GM12878 (cell line): ENCODE data around the gene THRAP3. TPM values are rescaled to one million over a fixed set of nuclear protein-coding genes. Genes with fewer than 3 reads are reported as not detected.

Source experiments
- ATAC-seq: fragments of 200-7000 bp; cut with Tn5 transposase; 3 replicates; pipeline ENCODE4 v1.9.1; 2020; ENCODE audit warnings: mild to moderate bottlenecking, moderate library complexity
- BruUV-seq: library from RNA; stranded (reverse); fragments of 400-500 nt; replicated peaks from 2 replicates; lab custom pipeline; 2021; lab: Mats Ljungman, UMichigan
- CTCF ChIA-PET: fragments of 300-600 bp; sonication (Branson Sonifier 250); formaldehyde crosslinking; extraction: SDS; loops from one replicate; lab custom pipeline; 2021; ENCODE audit warnings: inconsistent platforms; lab: Yijun Ruan, JAX
- POLR2A ChIA-PET: fragments of 350-600 bp; formaldehyde crosslinking; extraction: SDS; loops from one replicate; lab custom pipeline; 2021; ENCODE audit warnings: inconsistent platforms; lab: Charles Lee
- RAD21 ChIA-PET: fragments of 300-600 bp; sonication (Branson Sonifier 250); formaldehyde crosslinking; loops from one replicate; lab custom pipeline; 2023; ENCODE audit warnings: antibody characterized with exemption; ENCODE audit not compliant: unreplicated experiment; lab: Charles Lee
- SMC1A ChIA-PET: fragments of 300-600 bp; sonication (Branson Sonifier 250); formaldehyde crosslinking; loops from one replicate; lab custom pipeline; 2023; ENCODE audit not compliant: unreplicated experiment, uncharacterized antibody; lab: Charles Lee
- DNase-seq: peaks from one replicate; pipeline ENCODE4 v3.0.0-alpha.2; 2011; ENCODE audit warnings: low read depth, low spot score
- FAIRE-seq: peaks from 3 replicates; lab custom pipeline; 2011; peaks lifted over from hg19 to GRCh38; lab: Jason Lieb, UNC
- H2AFZ ChIP-seq: 2 replicates; pipeline ENCODE4 v1.6.0; 2011; ENCODE audit warnings: low read depth, low read length, control low read depth; ENCODE audit not compliant: control insufficient read depth
- H3K27ac ChIP-seq: 2 replicates; pipeline ENCODE4 v1.5.1; 2011; ENCODE audit warnings: control low read depth; ENCODE audit not compliant: control insufficient read depth, insufficient read depth
- H3K27me3 ChIP-seq, 2 experiments: replicated peaks in 1 of 2; 2 replicates each; pipeline versions ENCODE4 v1.6.0 to v1.6.1; 2011; ENCODE audit warnings: low read length in 1 of 2; ENCODE audit not compliant: control insufficient read depth in 2 of 2, insufficient read depth in 2 of 2
- H3K36me3 ChIP-seq, 2 experiments: 2 replicates each; pipeline ENCODE4 v1.5.1; 2011; ENCODE audit warnings: low read length in 1 of 2; ENCODE audit not compliant: control insufficient read depth in 2 of 2, insufficient read depth in 2 of 2
- H3K4me1 ChIP-seq: 2 replicates; pipeline ENCODE4 v1.6.1; 2011; ENCODE audit warnings: mild to moderate bottlenecking, low read length, moderate library complexity, mixed read lengths; ENCODE audit not compliant: control insufficient read depth, insufficient read depth
- H3K4me2 ChIP-seq: 2 replicates; pipeline ENCODE4 v1.6.0; 2011; ENCODE audit warnings: control low read depth; ENCODE audit not compliant: control insufficient read depth, insufficient read depth
- H3K4me3 ChIP-seq: fragments of 200-600 bp; sonication (generic); 2 replicates; pipeline ENCODE4 v1.5.1; 2016
- H3K79me2 ChIP-seq: 2 replicates; pipeline ENCODE4 v1.6.0; 2011; ENCODE audit warnings: low read length; ENCODE audit not compliant: control insufficient read depth, insufficient read depth
- H3K9ac ChIP-seq: 2 replicates; pipeline ENCODE4 v1.8.0; 2011; ENCODE audit warnings: low read length, control low read depth, mixed read lengths; ENCODE audit not compliant: control insufficient read depth, insufficient read depth
- H3K9me3 ChIP-seq: replicated peaks from 3 replicates; pipeline ENCODE4 v1.5.1; 2011; ENCODE audit warnings: mild to moderate bottlenecking, low read length; ENCODE audit not compliant: control insufficient read depth, insufficient read depth
- H4K20me1 ChIP-seq: 2 replicates; pipeline ENCODE4 v1.6.0; 2011; ENCODE audit not compliant: control insufficient read depth, insufficient read depth
- CHD1 ChIP-seq: IDR thresholded peaks from 2 replicates; pipeline ENCODE4 v1.6.1; 2012; ENCODE audit warnings: low read depth, low read length, improper control_type of control experiment
- EED ChIP-seq: sonication (generic); IDR thresholded peaks from 2 replicates; pipeline ENCODE4 v1.6.1; 2016; ENCODE audit warnings: antibody characterized with exemption, low read depth
- HCFC1 ChIP-seq: fragments of 150-350 bp; IDR thresholded peaks from 2 replicates; pipeline ENCODE4 v1.6.1; 2014; ENCODE audit warnings: low read length
- HSF1 ChIP-seq: fragments of 150-350 bp; IDR thresholded peaks from 2 replicates; pipeline ENCODE4 v1.6.1; 2014; ENCODE audit warnings: mild to moderate bottlenecking, low read depth, low read length
- JUND ChIP-seq: IDR thresholded peaks from 2 replicates; pipeline ENCODE4 v1.6.1; 2012; ENCODE audit warnings: low read depth, mild to moderate bottlenecking, low read length, improper control_type of control experiment, moderate library complexity
- MTA3 ChIP-seq: IDR thresholded peaks from 2 replicates; pipeline ENCODE4 v1.6.1; 2012; ENCODE audit warnings: low read length, inconsistent platforms, borderline replicate concordance
- POLR2A ChIP-seq: IDR thresholded peaks from 2 replicates; pipeline ENCODE4 v1.6.1; 2011; ENCODE audit warnings: low read depth, mild to moderate bottlenecking, low read length
- RFX5 ChIP-seq: IDR thresholded peaks from 2 replicates; pipeline ENCODE4 v1.6.1; 2011; ENCODE audit warnings: low read depth, low read length, improper control_type of control experiment
- TCF12 ChIP-seq: IDR thresholded peaks from 2 replicates; pipeline ENCODE4 v1.6.1; 2011; ENCODE audit warnings: low read depth, mild to moderate bottlenecking, low read length
- TCF7 ChIP-seq: IDR thresholded peaks from 2 replicates; pipeline ENCODE4 v1.6.1; 2014; ENCODE audit warnings: antibody characterized with exemption, borderline replicate concordance
- YY1 ChIP-seq: IDR thresholded peaks from 2 replicates; pipeline ENCODE4 v1.6.1; 2011; ENCODE audit warnings: low read depth, mild to moderate bottlenecking, low read length
- ZNF592 ChIP-seq: fragments of 450-650 bp; IDR thresholded peaks from 2 replicates; pipeline ENCODE4 v1.6.1; 2017; ENCODE audit warnings: mild to moderate bottlenecking, moderate library complexity
- ZZZ3 ChIP-seq: IDR thresholded peaks from 2 replicates; pipeline ENCODE4 v1.6.1; 2011; ENCODE audit warnings: low read depth; ENCODE audit not compliant: control insufficient read depth, insufficient read length
- WGBS: methylation state at CpG from one replicate; pipeline ENCODE4 v1.1.6; 2016; ENCODE audit warnings: low lambda C conversion rate; ENCODE audit not compliant: insufficient replicate concordance, insufficient coverage; ENCODE audit errors: missing lambda C conversion rate; 5-methylcytosine and 5-hydroxymethylcytosine counted together
- in situ Hi-C: fragments of 300-500 bp; cut with MboI; formaldehyde crosslinking; loops from 9 replicates; pipeline ENCODE4 v1.14.3; 2018; ENCODE audit warnings: mixed read lengths
- intact Hi-C: fragments of 100-400 bp; cut with micrococcal nuclease; formaldehyde crosslinking; loops from one replicate; pipeline ENCODE4 v1.14.2; 2022; ENCODE audit not compliant: unreplicated experiment
- polyA plus RNA-seq, 11 experiments: library from polyadenylated mRNA; depleted of rRNA in 4 of 11; unstranded in 6 of 11; stranded (reverse) in 5 of 11; fragments of >200 nt; fragmentation: Nextera tagmentation in 4 of 11; fragmentation: Illumina TruSeq in 1 of 11; extraction: Ambion mirVana in 4 of 11; extraction: Trizol in 1 of 11; gene quantifications; 1 replicate in 1 of 11; 2 replicates in 10 of 11; pipeline versions ENCODE4 v1.2.1 to v1.2.3, GENCODE V29; 2011 to 2016; ENCODE audit warnings: inconsistent platforms in 2 of 11, missing spikeins in 2 of 11, low read depth in 1 of 11
- total RNA-seq, 4 experiments: library from RNA; depleted of rRNA in 3 of 4; stranded (reverse); fragments of >200 nt in 3 of 4; fragmentation: Illumina TruSeq in 1 of 4; extraction: Trizol in 1 of 4; gene quantifications; 2 replicates each; pipeline versions ENCODE4 v1.2.1 to v1.2.3, GENCODE V29; 2013 to 2021

THRAP3 gene
- total and polyA plus RNA-seq, 10 of the 15 experiments (the other 5 are each of a cell fraction or from before 2014, with no cell fraction given): 76.3 to 173 (median 136) TPM

DNA sequence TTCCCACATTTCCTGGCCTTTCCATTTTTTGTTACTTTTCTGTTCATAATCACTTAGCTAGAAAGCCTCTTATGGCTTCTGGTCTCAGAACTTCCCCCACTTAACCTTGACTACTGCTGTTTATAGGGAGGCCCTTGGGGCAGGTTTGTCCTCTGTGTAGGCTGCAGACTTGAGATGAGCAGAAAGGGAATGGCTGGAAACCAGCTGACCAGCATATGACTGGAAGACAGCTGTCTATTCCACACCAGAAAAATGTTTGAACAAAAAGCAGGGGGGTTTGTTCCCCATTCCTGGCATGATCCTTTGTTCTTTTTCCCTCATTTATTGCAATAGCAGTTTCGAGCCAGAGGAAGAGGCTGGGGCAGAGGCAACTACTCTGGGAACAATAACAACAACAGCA, 77.0 kb downstream of the THRAP3 start:
- 100% methylated on average over 1 of the region's 1 CpG for WGBS
- TF ChIP-seq JUND (no peak), POLR2A (no peak), EED (no peak), HSF1 (no peak), RFX5 (no peak), TCF12 (no peak), YY1 (no peak), TCF7 (no peak), CHD1 (no peak), HCFC1 (no peak), ZZZ3 (no peak), MTA3 (no peak), ZNF592 (no peak)
- CTCF ChIA-PET: interaction anchor here (1.2 kb wide), 1 partner anchor 78 kb away, joined by 4 read pairs; no protein-coding TSS in a partner anchor
- Histone ChIP-seq H3K9ac (no peak overlapping the region), H3K36me3 (peaks cover 27 to 45% of the 10 kb centered on the region in 2 experiments), H3K27ac (no peak overlapping the region), H4K20me1 (no peaks in the 10 kb centered on the region), H3K4me3 (no peak overlapping the region), H3K4me1 (peaks cover 16% of the 10 kb centered on the region), H2AFZ (no peak overlapping the region), H3K27me3 (no peaks in the 10 kb centered on the region), H3K9me3 (no peaks in the 10 kb centered on the region), H3K79me2 (no peaks in the 10 kb centered on the region), H3K4me2 (no peak overlapping the region)
- SMC1A ChIA-PET: interaction anchor here (1.1 to 1.5 kb wide), 2 partner anchors 13 to 151 kb away, joined by 5 to 7 read pairs; partner anchors contain the start of gene TRAPPC3
- FAIRE-seq: no peak
- BruUV-seq: no TSS peak
- intact Hi-C loops: no loop called here
- POLR2A ChIA-PET: interaction anchor here (1.0 kb wide), 1 partner anchor 152 kb away, joined by 3 read pairs; the partner anchor contains the start of gene TRAPPC3
- no peak for ATAC-seq
- RAD21 ChIA-PET: no interaction called here
- in situ Hi-C loops: no loop called here
- DNase-seq: no peak
